Fibroblast of mammary gland (primary cell): ENCODE results near the gene PLLP.
A peak's percentile ranks its signal among the peaks of the same experiment; 100 is the strongest.

Experiments used
- DNase-seq: peaks from one replicate; pipeline ENCODE4 v3.0.0-alpha.2; 2010; ENCODE audit warnings: low read depth
- H3K4me3 ChIP-seq: 2 replicates; pipeline ENCODE4 v1.5.1; 2011; ENCODE audit warnings: low read depth, mild to moderate bottlenecking, low read length, moderate library complexity; ENCODE audit not compliant: control insufficient read depth
- TF ChIP-seq, protein P1 (sequence below): conservative IDR thresholded peaks from 2 replicates; pipeline ENCODE4 v1.5.1; 2011; ENCODE audit warnings: low read depth, low read length, inconsistent platforms; ENCODE audit not compliant: control insufficient read depth, insufficient read depth

The PLLP gene

DNA sequence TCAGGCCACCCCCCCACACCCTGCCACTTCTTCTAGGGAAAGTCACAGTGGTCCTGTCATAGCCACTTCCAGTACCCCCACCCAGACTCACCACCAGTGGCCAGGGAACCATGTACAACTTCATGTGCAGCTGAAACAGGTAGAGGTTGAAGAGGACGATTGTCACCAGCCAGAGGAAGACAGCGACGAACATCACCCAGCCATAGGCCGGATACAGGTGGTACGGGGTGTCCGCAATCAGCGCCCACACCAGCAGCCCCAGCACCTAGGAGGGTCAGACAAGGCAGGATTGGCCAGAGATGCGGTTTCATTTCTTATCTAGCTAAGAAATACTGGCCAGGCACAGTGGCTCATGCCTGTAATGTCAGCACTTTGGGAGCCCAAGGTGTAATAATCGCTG is 22.7 kb downstream of the PLLP start:
- TF ChIP-seq, protein P1, sequence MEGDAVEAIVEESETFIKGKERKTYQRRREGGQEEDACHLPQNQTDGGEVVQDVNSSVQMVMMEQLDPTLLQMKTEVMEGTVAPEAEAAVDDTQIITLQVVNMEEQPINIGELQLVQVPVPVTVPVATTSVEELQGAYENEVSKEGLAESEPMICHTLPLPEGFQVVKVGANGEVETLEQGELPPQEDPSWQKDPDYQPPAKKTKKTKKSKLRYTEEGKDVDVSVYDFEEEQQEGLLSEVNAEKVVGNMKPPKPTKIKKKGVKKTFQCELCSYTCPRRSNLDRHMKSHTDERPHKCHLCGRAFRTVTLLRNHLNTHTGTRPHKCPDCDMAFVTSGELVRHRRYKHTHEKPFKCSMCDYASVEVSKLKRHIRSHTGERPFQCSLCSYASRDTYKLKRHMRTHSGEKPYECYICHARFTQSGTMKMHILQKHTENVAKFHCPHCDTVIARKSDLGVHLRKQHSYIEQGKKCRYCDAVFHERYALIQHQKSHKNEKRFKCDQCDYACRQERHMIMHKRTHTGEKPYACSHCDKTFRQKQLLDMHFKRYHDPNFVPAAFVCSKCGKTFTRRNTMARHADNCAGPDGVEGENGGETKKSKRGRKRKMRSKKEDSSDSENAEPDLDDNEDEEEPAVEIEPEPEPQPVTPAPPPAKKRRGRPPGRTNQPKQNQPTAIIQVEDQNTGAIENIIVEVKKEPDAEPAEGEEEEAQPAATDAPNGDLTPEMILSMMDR, result no peak
- no peak for DNase-seq
- H3K4me3 ChIP-seq, result no peak overlapping the region

DNA sequence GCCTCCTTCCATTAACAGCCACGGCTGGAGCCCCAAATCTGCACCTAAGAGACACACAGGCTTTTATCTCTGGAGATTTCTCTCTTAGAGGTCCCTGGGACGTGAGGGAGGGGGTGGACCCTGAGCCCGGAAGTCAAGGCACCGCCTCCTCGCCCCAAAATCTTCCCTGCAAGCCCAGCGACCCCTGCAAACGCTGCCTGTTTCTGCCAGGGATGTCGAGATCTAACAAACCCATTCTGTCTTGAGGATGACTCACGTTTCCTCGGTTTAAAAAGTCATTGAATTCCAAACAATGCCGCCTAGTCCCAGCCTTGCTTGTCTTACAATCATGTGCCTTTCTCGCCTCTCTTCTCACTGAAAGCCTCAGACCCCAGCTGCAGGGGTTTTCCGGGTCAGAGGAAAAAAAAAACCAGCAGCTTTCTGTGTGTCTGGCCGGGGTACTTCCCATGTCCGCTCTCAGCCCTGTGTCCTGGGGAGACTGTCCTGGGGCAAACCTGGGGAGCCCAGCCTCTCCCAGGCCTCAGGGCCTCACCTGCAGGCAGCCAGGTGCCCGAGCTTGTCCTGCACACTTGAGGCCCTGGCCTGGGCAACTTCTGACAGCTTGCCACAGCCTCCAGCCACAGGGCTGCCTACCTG is 24.1 kb downstream of the PLLP start:
- DNase-seq, result peak; percentile 57
- H3K4me3 ChIP-seq, result no peak overlapping the region

DNA sequence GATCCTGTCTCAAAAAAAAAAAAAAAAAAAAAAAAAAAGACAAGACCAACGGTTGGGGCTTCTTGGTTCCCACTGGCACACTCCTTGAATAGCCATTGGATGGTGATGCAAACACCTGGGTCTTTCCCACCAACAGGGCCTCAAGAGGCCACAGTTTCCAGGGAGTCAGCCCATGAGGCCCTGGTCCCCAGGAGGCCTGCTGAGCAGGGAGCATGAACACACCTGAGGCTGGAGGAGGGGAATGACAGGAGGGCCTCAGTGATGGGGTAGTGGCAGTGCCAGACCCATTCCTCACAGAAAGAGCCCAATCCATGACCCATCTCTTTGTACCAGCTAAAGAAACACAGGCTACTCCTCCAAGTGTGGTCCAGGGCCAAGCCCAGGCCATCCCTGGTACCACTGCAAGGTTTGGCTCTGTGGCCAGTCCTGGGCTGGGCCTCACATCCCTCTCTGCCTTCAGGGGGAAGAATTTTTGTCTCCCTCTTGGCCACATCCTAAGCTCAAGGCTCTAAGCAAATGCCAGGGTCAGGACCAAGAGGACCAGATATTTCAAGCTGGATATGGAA is 25.5 kb downstream of the PLLP start:
- H3K4me3 ChIP-seq, result no peak overlapping the region
- TF ChIP-seq, protein P1, result no peak
- no peak for DNase-seq

More for the DNA sequence above, 24.1 kb downstream of the PLLP start:
- TF ChIP-seq, protein P1, result no peak

DNA sequence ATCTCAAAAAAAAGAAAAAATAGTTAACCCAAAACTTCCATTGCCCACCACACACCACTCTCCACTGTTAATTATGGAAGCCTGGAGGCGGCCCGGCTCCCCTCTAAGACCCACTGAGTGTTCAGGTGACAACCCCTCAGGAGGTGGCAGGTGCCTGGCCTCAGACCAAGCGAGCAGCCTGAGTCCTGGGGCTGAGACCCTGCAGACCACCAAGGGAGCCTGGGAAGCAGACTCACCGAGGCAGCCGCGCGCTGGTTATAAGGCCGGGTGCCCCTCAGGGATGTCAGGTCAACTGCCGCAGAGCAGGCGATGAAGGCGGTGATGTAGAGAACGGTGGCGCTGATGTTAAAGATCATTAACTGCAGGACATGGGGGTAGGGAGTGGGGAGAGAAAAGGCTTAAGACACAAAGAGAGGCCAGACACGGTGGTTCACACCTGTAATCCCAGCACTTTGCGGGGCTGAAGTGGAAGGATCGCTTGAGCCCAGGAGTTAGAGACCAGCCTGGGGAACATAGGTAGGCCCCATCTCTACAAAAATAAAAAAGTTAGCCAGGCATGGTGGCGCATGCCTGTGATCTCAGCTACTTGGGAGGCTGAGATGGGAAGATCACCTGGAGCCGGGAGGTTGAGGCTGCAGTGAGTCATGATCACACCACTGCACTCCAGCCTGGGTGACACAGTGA is 26.1 kb downstream of the PLLP start:
- H3K4me3 ChIP-seq, result no peak overlapping the region
- TF ChIP-seq, protein P1, result no peak
- DNase-seq, result no peak

DNA sequence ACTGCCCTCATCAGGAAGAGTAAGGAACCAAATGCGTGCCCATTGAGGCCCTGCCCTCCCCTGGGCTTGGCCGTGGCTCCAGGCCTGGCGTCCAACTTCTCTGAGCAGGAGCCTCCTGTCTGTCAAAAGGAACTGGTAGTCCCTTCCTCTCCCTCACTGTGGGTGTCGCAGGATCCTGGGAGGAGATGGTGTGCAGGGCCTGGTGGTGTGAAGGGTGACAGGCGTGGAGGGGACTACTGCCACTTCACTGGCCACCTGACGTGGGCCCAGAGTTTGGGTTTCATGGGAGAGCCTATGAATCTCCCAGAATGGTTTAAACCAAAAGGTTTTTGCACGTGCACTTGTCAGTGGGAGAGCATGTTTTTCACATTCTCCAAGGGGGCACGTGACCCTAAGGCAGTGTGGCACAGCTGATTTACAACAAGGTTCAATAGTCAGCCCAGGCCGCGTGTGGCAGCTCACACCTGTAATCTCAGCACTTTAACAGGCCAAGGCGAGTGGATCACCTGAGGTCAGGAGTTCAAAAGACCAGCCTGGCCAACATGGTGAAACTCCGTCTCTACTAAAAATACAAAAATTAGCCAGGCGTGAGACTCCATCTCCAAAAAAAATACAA is 26.9 kb downstream of the PLLP start:
- no peak for DNase-seq
- no peak overlapping the region for H3K4me3 ChIP-seq
- TF ChIP-seq, protein P1, result no peak

DNA sequence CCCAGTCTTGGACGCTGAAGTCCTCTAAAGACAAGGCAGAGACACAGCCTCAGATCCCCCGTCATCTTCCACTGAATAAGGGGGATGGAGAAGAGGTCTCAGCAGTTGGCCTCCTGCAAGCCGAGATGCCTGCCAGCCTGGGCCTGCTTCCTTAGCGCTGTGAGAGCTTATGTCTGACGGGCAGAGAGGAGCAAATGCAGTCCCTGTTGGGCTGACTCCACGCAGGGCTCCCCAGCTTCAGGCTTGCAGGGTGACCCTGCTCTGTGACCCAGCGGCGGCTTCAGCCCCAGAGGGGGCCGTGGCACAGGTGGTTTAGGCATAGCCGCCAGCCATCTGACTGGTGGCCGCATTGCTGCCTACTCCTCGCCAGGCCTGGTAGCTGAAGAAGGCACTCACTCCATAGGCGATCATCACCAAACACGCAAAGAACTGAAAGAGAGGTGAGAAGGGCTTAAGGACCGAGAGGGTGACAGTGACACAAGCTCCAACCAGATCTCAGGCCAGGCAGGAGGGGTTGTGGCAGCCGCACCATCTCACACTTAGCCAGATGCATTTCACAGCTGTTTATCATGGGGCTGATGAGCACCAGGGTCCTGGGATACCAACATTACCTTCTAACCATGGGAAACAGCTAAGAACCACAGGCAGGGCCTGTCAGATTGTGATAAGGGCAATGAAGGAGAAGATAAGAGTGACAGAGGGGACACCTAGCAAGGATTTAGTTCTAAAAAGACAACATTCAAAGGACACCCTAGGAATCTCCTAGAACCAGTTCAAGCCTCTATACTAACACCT is 27.7 kb downstream of the PLLP start:
- H3K4me3 ChIP-seq, result no peak overlapping the region
- TF ChIP-seq, protein P1, result no peak
- no peak for DNase-seq
